Liver (tissue), 9 donors: ENCODE data around the gene ZNF488. TPM values are rescaled to one million over a fixed set of nuclear protein-coding genes. Genes with fewer than 3 reads are reported as not detected.

Experiments
- DNase-seq: peaks from one replicate; pipeline ENCODE4 v3.0.0-alpha.2; 2017; ENCODE audit warnings: low spot score
- H3K27ac ChIP-seq, 2 donors: one replicate each; pipeline ENCODE4 v1.7.0; 2013; ENCODE audit warnings: inconsistent platforms in 2 of 2, low read length in 2 of 2, control low read depth in 1 of 2, low read depth in 1 of 2, mild to moderate bottlenecking in 1 of 2
- H3K27me3 ChIP-seq, 4 donors: one replicate each; pipeline versions ENCODE4 v1.6.1 to v1.7.0; 2013; ENCODE audit warnings: low read length in 3 of 4, inconsistent platforms in 1 of 4, mild to moderate bottlenecking in 1 of 4, moderate library complexity in 1 of 4; ENCODE audit not compliant: control insufficient read depth in 4 of 4, insufficient read depth in 4 of 4
- H3K36me3 ChIP-seq, 4 donors: one replicate each; pipeline versions ENCODE4 v1.6.1 to v1.7.0; 2013; ENCODE audit warnings: low read length in 3 of 4, mild to moderate bottlenecking in 3 of 4, low read depth in 1 of 4, moderate library complexity in 1 of 4; ENCODE audit not compliant: control insufficient read depth in 4 of 4, insufficient read depth in 3 of 4
- H3K4me1 ChIP-seq, 4 donors: one replicate each; pipeline versions ENCODE4 v1.6.1 to v1.7.0; 2013; ENCODE audit warnings: low read length in 3 of 4, mild to moderate bottlenecking in 3 of 4, moderate library complexity in 1 of 4; ENCODE audit not compliant: control insufficient read depth in 4 of 4, insufficient read depth in 4 of 4
- H3K4me3 ChIP-seq, 3 donors: one replicate each; pipeline versions ENCODE4 v1.6.1 to v1.7.0; 2013; ENCODE audit warnings: low read length in 3 of 3, control low read depth in 1 of 3, low read depth in 1 of 3, mild to moderate bottlenecking in 1 of 3
- H3K9ac ChIP-seq, 2 donors: one replicate each; pipeline ENCODE4 v1.7.0; 2013; ENCODE audit warnings: low read length in 2 of 2, mild to moderate bottlenecking in 2 of 2, moderate library complexity in 2 of 2, control low read depth in 1 of 2, low read depth in 1 of 2
- H3K9me3 ChIP-seq, 4 donors: one replicate each; pipeline versions ENCODE4 v1.6.1 to v1.7.0; 2013; ENCODE audit warnings: low read length in 3 of 4; ENCODE audit not compliant: control insufficient read depth in 4 of 4
- CTCF ChIP-seq: fragments of 150-350 bp; IDR thresholded peaks from 2 replicates; pipeline ENCODE4 v1.5.1; 2017; ENCODE audit warnings: improper control_type of control experiment, low read depth, low read length; ENCODE audit not compliant: missing input control
- EGR1 ChIP-seq, 2 donors: IDR thresholded peaks; 2 replicates each; pipeline ENCODE4 v1.6.1; 2016 to 2018; ENCODE audit warnings: antibody characterized with exemption in 2 of 2, low read depth in 2 of 2
- FOXA1 ChIP-seq: IDR thresholded peaks from 2 replicates; pipeline ENCODE4 v1.6.1; 2016; ENCODE audit warnings: antibody characterized with exemption
- FOXA2 ChIP-seq: IDR thresholded peaks from 2 replicates; pipeline ENCODE4 v1.6.1; 2016; ENCODE audit warnings: antibody characterized with exemption
- GABPA ChIP-seq, 2 donors: IDR thresholded peaks in 1 of 2; conservative IDR thresholded peaks in 1 of 2; 2 replicates each; pipeline ENCODE4 v1.6.1; 2016; ENCODE audit warnings: antibody characterized with exemption in 2 of 2, mild to moderate bottlenecking in 1 of 2, moderate library complexity in 1 of 2
- HNF4A ChIP-seq, 2 donors: conservative IDR thresholded peaks; 2 replicates each; pipeline ENCODE4 v1.6.1; 2016; ENCODE audit warnings: antibody characterized with exemption in 2 of 2, mild to moderate bottlenecking in 2 of 2
- HNF4G ChIP-seq: IDR thresholded peaks from 2 replicates; pipeline ENCODE4 v1.6.1; 2016; ENCODE audit warnings: antibody characterized with exemption
- JUND ChIP-seq, 2 donors: IDR thresholded peaks; 2 replicates each; pipeline ENCODE4 v1.6.1; 2016; ENCODE audit warnings: antibody characterized with exemption in 2 of 2
- MAX ChIP-seq: IDR thresholded peaks from 2 replicates; pipeline ENCODE4 v1.6.1; 2016; ENCODE audit warnings: antibody characterized with exemption
- NR2F2 ChIP-seq: IDR thresholded peaks from 2 replicates; pipeline ENCODE4 v1.6.1; 2016; ENCODE audit warnings: antibody characterized with exemption
- RAD21 ChIP-seq, 2 donors: IDR thresholded peaks; 2 replicates each; pipeline ENCODE4 v1.6.1; 2016; ENCODE audit warnings: antibody characterized with exemption in 2 of 2, mild to moderate bottlenecking in 2 of 2
- REST ChIP-seq: IDR thresholded peaks from 2 replicates; pipeline ENCODE4 v1.6.1; 2016; ENCODE audit warnings: antibody characterized with exemption, mild to moderate bottlenecking
- RXRA ChIP-seq, 2 donors: IDR thresholded peaks; 2 replicates each; pipeline ENCODE4 v1.6.1; 2017 to 2018; ENCODE audit warnings: antibody characterized with exemption in 2 of 2, mild to moderate bottlenecking in 1 of 2
- SP1 ChIP-seq: IDR thresholded peaks from 2 replicates; pipeline ENCODE4 v1.6.1; 2018; ENCODE audit warnings: antibody characterized with exemption, mild to moderate bottlenecking
- TAF1 ChIP-seq: conservative IDR thresholded peaks from 2 replicates; pipeline ENCODE4 v1.6.1; 2016; ENCODE audit warnings: antibody characterized with exemption, mild to moderate bottlenecking
- YY1 ChIP-seq: IDR thresholded peaks from 2 replicates; pipeline ENCODE4 v1.6.1; 2016; ENCODE audit warnings: antibody characterized with exemption, mild to moderate bottlenecking
- ZBTB33 ChIP-seq: IDR thresholded peaks from 2 replicates; pipeline ENCODE4 v1.6.1; 2016; ENCODE audit warnings: antibody characterized with exemption
- WGBS: extraction: QIAGEN DNeasy Blood & Tissue Kit; methylation state at CpG from one replicate; pipeline ENCODE4 v1.1.7; 2013; 5-methylcytosine and 5-hydroxymethylcytosine counted together
- polyA plus RNA-seq, 2 donors: library from polyadenylated mRNA; stranded (reverse) in 1 of 2; unstranded in 1 of 2; fragments of 200-250 nt in 1 of 2; fragments of >200 nt in 1 of 2; fragmentation: Nextera tagmentation in 1 of 2; extraction: Ambion mirVana in 1 of 2; gene quantifications; one replicate each; pipeline versions ENCODE4 v1.2.1 to v1.2.3, GENCODE V29; 2013 to 2015
- total RNA-seq, 2 donors: library from RNA; depleted of rRNA; stranded (reverse); fragments of >200 nt; gene quantifications; one replicate each; pipeline ENCODE4 v1.2.3, GENCODE V29; 2014
- TF ChIP-seq, protein P1 (sequence below): IDR thresholded peaks from 2 replicates; pipeline ENCODE4 v1.6.1; 2016; ENCODE audit warnings: antibody characterized with exemption
- donor health status: healthy.
- donor health status: healthy.
- donor health status: healthy.
- donor health status: healthy.
- donor health status: healthy.

Gene ZNF488
- total and polyA plus RNA-seq, 4 donors: 0.02 to 0.09 TPM; not detected in 2

- TF ChIP-seq ZBTB33: no peak
Measured at GRCh38 chr10:47356708-47357107, 27.4 kb downstream of the ZNF488 start (continued).

DNA sequence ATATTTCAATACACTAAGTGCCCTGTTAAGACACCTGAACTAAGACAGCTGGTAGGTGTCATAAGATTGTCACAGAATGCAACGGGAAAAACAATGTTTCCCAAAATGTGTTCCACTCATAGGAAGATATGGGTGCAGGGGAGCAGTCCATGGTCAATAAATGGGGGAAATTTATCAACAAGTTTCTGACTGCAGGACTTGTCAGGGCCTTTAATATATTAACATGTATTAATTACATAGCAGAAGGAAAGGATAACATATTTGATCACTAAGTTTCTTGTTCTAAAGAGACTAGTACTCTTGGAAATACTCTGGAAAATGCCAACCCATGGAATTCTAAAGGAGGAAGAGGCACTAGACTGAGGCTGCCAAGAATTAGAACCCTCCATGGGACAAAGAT lies 29.2 kb downstream of the ZNF488 start:
- 89% methylated on average over 1 of the region's 1 CpG for WGBS
- no peaks in the 10 kb centered on the region for H3K27me3 ChIP-seq
- no peak for DNase-seq
- no peaks in the 10 kb centered on the region for H3K4me1 ChIP-seq
- no peak overlapping the region for H3K4me3 ChIP-seq
- H3K9ac ChIP-seq: no peak overlapping the region
- TF ChIP-seq JUND (IDR thresholded peaks at IDR 0.05) (no peak), ZBTB33 (no peak), EGR1 (IDR thresholded peaks at IDR 0.05; ENCODE audit: low read depth in 2 of 2) (no peak), FOXA1 (no peak)
- H3K36me3 ChIP-seq: no peaks in the 10 kb centered on the region
- H3K27ac ChIP-seq: no peak overlapping the region
- no peaks in the 10 kb centered on the region for H3K9me3 ChIP-seq

DNA sequence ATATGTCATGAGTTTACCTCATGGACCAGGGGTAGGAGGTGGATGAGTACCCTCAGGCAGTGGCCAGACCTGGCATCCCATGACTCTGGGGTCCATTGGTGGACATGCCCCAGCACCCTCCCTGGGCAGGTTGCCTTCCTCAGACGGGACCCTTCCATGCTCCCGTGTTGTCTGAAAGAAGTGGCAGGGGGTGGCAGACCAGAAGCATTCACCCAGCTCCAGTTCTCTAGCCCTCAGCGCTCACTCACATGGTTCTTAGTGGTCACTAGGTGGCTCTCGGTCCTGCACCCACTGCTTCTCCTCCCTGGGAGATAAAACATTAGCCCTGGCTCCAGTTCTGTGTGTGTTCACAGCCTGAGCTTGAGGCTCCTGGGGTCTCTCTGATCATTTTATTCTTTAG lies 29.9 kb downstream of the ZNF488 start:
- H3K9ac ChIP-seq: no peak overlapping the region
- DNase-seq: no peak
- H3K27me3 ChIP-seq: no peaks in the 10 kb centered on the region
- WGBS: 71% methylated on average over 4 of the region's 4 CpGs
- H3K27ac ChIP-seq: no peak overlapping the region
- no peaks in the 10 kb centered on the region for H3K4me1 ChIP-seq
- no peak overlapping the region for H3K4me3 ChIP-seq
- TF ChIP-seq EGR1 (IDR thresholded peaks at IDR 0.05; ENCODE audit: low read depth in 2 of 2) (no peak), FOXA2 (no peak), FOXA1 (no peak), HNF4G (no peak), MAX (no peak), TAF1 (no peak), ZBTB33 (no peak), HNF4A (conservative IDR thresholded peaks at IDR 0.05) (no peak), REST (no peak), RAD21 (IDR thresholded peaks at IDR 0.05) (no peak), CTCF (no peak), RXRA (IDR thresholded peaks at IDR 0.05) (no peak), NR2F2 (no peak), JUND (IDR thresholded peaks at IDR 0.05) (no peak), GABPA (IDR thresholded peaks at IDR 0.05 in 1 of 2, conservative IDR thresholded peaks at IDR 0.05 in 1 of 2) (no peak), YY1 (no peak), SP1 (no peak)
- TF ChIP-seq, protein P1, sequence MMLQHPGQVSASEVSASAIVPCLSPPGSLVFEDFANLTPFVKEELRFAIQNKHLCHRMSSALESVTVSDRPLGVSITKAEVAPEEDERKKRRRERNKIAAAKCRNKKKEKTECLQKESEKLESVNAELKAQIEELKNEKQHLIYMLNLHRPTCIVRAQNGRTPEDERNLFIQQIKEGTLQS: no peak
- no peaks in the 10 kb centered on the region for H3K36me3 ChIP-seq
- H3K9me3 ChIP-seq: no peaks in the 10 kb centered on the region
